Fibroblast of lung (primary cell): ENCODE measurements around the gene ACTR2. TPM values are rescaled to one million over a fixed set of nuclear protein-coding genes. Genes with fewer than 3 reads are reported as not detected.

ENCODE experiments used
- DNase-seq, 2 donors: peaks; one replicate each; pipeline versions ENCODE4 v3.0.0 to v3.0.0-alpha.2; 2010; ENCODE audit warnings: low read depth in 2 of 2
- H2AFZ ChIP-seq: 2 replicates; pipeline ENCODE4 v1.5.1; 2012; ENCODE audit warnings: low read length, control low read depth, inconsistent platforms
- H3K27ac ChIP-seq: 2 replicates; pipeline ENCODE4 v1.5.1; 2011; ENCODE audit warnings: low read length, control low read depth; ENCODE audit not compliant: insufficient read depth
- H3K27me3 ChIP-seq: 2 replicates; pipeline ENCODE4 v1.5.1; 2011; ENCODE audit warnings: mild to moderate bottlenecking, low read length; ENCODE audit not compliant: control insufficient read depth, insufficient read depth
- H3K36me3 ChIP-seq: 2 replicates; pipeline ENCODE4 v1.5.1; 2011; ENCODE audit warnings: low read length; ENCODE audit not compliant: control insufficient read depth, insufficient read depth
- H3K4me1 ChIP-seq: 2 replicates; pipeline ENCODE4 v1.5.1; 2011; ENCODE audit warnings: low read length; ENCODE audit not compliant: control insufficient read depth, insufficient read depth; ENCODE audit errors: extremely low read depth
- H3K4me2 ChIP-seq: 2 replicates; pipeline ENCODE4 v1.5.1; 2011; ENCODE audit warnings: low read length, control low read depth; ENCODE audit not compliant: insufficient read depth; ENCODE audit errors: extremely low read depth
- H3K4me3 ChIP-seq, 4 experiments: fragments of 200-600 bp in 1 of 4; sonication (generic) in 1 of 4; replicated peaks in 1 of 4; 2 replicates each; pipeline ENCODE4 v1.5.1; 2011 to 2016; ENCODE audit warnings: low read length in 4 of 4, low read depth in 3 of 4, mild to moderate bottlenecking in 3 of 4, control low read depth in 2 of 4, inconsistent platforms in 1 of 4, mixed read lengths in 1 of 4; ENCODE audit not compliant: insufficient read depth in 1 of 4; ENCODE audit errors: control extremely low read depth in 1 of 4
- H3K79me2 ChIP-seq: 2 replicates; pipeline ENCODE4 v1.5.1; 2012; ENCODE audit warnings: mild to moderate bottlenecking, low read length, inconsistent platforms; ENCODE audit not compliant: control insufficient read depth, insufficient read depth
- H3K9ac ChIP-seq: 2 replicates; pipeline ENCODE4 v1.5.1; 2011; ENCODE audit warnings: mild to moderate bottlenecking, low read length, control low read depth; ENCODE audit not compliant: insufficient read depth
- H3K9me3 ChIP-seq: 2 replicates; pipeline ENCODE4 v1.5.1; 2012; ENCODE audit warnings: low read depth, low read length; ENCODE audit not compliant: control insufficient read depth, insufficient read depth
- H4K20me1 ChIP-seq: 2 replicates; pipeline ENCODE4 v1.5.1; 2011; ENCODE audit warnings: low read length; ENCODE audit not compliant: control insufficient read depth, insufficient read depth; ENCODE audit errors: extremely low read depth
- CTCF ChIP-seq, 2 donors: IDR thresholded peaks in 1 of 2; conservative IDR thresholded peaks in 1 of 2; 1 replicate in 1 of 2; 2 replicates in 1 of 2; pipeline ENCODE4 v1.5.1; 2011 to 2012; ENCODE audit warnings: low read length in 2 of 2, control low read depth in 1 of 2, inconsistent platforms in 1 of 2, low read depth in 1 of 2, mild to moderate bottlenecking in 1 of 2
- EZH2 ChIP-seq: IDR thresholded peaks from 2 replicates; pipeline ENCODE4 v1.5.1; 2012; ENCODE audit warnings: low read length, control low read depth, mild to moderate bottlenecking; ENCODE audit errors: missing control alignments
- polyA plus RNA-seq, 2 donors: library from polyadenylated mRNA; depleted of rRNA in 1 of 2; stranded (reverse) in 1 of 2; unstranded in 1 of 2; fragments of >200 nt; gene quantifications; 2 replicates each; pipeline ENCODE4 v1.2.1, GENCODE V29; 2011 to 2012; ENCODE audit warnings: missing spikeins in 1 of 2
- total RNA-seq: library from RNA; depleted of rRNA; stranded (reverse); fragments of >200 nt; gene quantifications from 2 replicates; pipeline ENCODE4 v1.2.1, GENCODE V29; 2014

The ACTR2 gene
- total and polyA plus RNA-seq, 2 donors (not counting 1 experiment from before 2014, with no cell fraction given) = 90.2 to 192 TPM

DNA sequence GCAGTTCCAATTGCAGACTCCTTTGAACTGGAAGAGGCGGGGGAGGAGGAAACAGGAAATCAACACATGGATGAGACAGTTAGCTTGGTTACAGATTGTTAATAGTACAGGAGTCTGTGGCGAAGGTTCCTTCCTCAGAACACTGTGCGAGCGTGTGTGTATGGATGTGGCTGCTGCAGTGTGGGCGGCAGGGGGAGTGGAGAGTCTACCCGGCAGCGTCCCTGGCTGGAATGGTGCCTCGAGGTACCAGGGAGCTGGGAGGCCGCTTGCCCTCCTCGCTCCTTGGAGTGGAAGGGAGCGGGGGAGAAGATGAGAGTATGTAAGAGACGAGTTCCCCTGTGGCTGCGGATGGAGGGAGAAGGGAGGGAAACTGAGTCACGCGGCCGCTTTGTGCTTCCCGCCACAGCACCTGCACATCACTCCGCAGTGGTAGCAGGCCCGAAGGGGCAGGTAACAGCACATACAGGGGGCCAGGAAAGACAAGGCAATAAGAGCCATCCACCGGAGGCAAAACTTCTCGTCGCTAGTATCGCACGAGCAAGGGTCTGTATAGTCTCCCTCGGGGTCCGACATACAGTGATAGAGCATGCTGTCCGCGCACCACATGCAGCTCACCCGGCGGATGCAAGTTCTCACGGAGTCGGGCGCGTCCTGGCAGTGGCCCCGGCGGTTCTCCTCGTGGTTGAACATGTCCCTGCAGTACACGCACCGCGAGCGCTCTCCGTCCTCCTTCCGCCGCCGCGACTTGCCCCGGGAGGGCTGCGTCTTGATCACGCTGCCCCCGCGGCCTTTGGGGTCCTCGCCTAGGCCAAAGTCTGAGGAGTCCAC lies 85.7 kb downstream of the ACTR2 start:
- Histone ChIP-seq H2AFZ (no peak overlapping the region), H3K9me3 (no peaks in the 10 kb centered on the region), H3K4me3 (no peak overlapping the region), H3K27ac (no peak overlapping the region), H3K4me2 (no peak overlapping the region), H3K4me1 (peaks cover 12% of the 10 kb centered on the region), H3K9ac (no peak overlapping the region), H3K36me3 (peaks cover 17% of the 10 kb centered on the region), H4K20me1 (no peaks in the 10 kb centered on the region), H3K79me2 (peaks cover 2% of the 10 kb centered on the region), H3K27me3 (no peaks in the 10 kb centered on the region)
- TF ChIP-seq EZH2 (no peak), CTCF (conservative IDR thresholded peaks at IDR 0.05 in 1 of 2, IDR thresholded peaks at IDR 0.05 in 1 of 2; ENCODE audit: low read depth in 1 of 2, low read length in 2 of 2) (no peak)
- no peak for DNase-seq

GRCh38 chr2:65313954-65314256 lies 86.3 kb downstream of the ACTR2 start:
- H3K9ac ChIP-seq = no peak overlapping the region
- no peaks in the 10 kb centered on the region for H3K9me3 ChIP-seq
- H3K4me2 ChIP-seq = no peak overlapping the region
- no peaks in the 10 kb centered on the region for H3K27me3 ChIP-seq
- no peak for DNase-seq
- H3K4me1 ChIP-seq = peaks cover 12% of the 10 kb centered on the region
- no peak overlapping the region for H3K27ac ChIP-seq
- peaks cover 17% of the 10 kb centered on the region for H3K36me3 ChIP-seq
- H3K79me2 ChIP-seq = peaks cover 2% of the 10 kb centered on the region
- no peak overlapping the region for H2AFZ ChIP-seq
- H3K4me3 ChIP-seq = no peak overlapping the region
- H4K20me1 ChIP-seq = no peaks in the 10 kb centered on the region
- no peak for TF ChIP-seq CTCF (conservative IDR thresholded peaks at IDR 0.05 in 1 of 2, IDR thresholded peaks at IDR 0.05 in 1 of 2; ENCODE audit: low read depth in 1 of 2, low read length in 2 of 2)
- no peak for TF ChIP-seq EZH2

- Histone ChIP-seq H3K4me3 (no peak overlapping the region), H3K79me2 (peaks cover 9% of the 10 kb centered on the region), H2AFZ (no peak overlapping the region), H3K27ac (no peak overlapping the region), H3K36me3 (peaks cover 20% of the 10 kb centered on the region), H3K27me3 (no peaks in the 10 kb centered on the region), H4K20me1 (no peaks in the 10 kb centered on the region), H3K9ac (no peak overlapping the region), H3K4me1 (peaks cover 17% of the 10 kb centered on the region), H3K9me3 (no peaks in the 10 kb centered on the region), H3K4me2 (no peak overlapping the region)
- peak in 1 of 2 donors; percentile 54 for DNase-seq
- TF ChIP-seq EZH2 (no peak), CTCF (conservative IDR thresholded peaks at IDR 0.05 in 1 of 2, IDR thresholded peaks at IDR 0.05 in 1 of 2; ENCODE audit: low read depth in 1 of 2, low read length in 2 of 2) (no peak)
Observed at GRCh38 chr2:65314801-65315441, 87.3 kb downstream of the ACTR2 start.
